HFF-Myc (cell line): Measurements from ENCODE around the gene PLXNC1.
A peak's percentile ranks its signal among the peaks of the same experiment; 100 is the strongest.

Source experiments
- DNase-seq: peaks from one replicate; pipeline ENCODE4 v3.0.0-alpha.2; 2011; ENCODE audit warnings: low read depth; ENCODE audit errors: extremely low read depth
- H3K4me3 ChIP-seq: replicated peaks from 2 replicates; pipeline ENCODE4 v1.5.1; 2011; ENCODE audit warnings: low read depth, mild to moderate bottlenecking, control low read depth, low read length
- TF ChIP-seq, protein P1 (sequence below): IDR thresholded peaks from 2 replicates; pipeline ENCODE4 v1.5.1; 2012; ENCODE audit warnings: mild to moderate bottlenecking, low read depth, low read length, control low read depth; ENCODE audit errors: missing control alignments

The PLXNC1 gene

DNA sequence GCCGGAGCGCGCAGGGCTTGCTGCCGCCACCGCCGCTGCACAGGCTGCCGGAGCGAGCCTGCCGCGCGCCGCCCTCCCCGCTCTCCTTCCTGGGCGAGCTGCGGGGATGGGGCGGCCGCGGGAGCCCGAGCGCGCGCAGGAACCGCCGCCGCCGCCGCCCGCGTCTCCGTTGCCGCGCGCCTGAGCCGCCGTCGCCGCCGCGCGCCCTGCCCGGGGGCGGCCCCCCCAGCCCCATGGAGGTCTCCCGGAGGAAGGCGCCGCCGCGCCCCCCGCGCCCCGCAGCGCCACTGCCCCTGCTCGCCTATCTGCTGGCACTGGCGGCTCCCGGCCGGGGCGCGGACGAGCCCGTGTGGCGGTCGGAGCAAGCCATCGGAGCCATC, 352 bp downstream of the PLXNC1 start:
- H3K4me3 ChIP-seq, result peak overlapping the region; percentile 38
- DNase-seq, result no peak
- TF ChIP-seq, protein P1, sequence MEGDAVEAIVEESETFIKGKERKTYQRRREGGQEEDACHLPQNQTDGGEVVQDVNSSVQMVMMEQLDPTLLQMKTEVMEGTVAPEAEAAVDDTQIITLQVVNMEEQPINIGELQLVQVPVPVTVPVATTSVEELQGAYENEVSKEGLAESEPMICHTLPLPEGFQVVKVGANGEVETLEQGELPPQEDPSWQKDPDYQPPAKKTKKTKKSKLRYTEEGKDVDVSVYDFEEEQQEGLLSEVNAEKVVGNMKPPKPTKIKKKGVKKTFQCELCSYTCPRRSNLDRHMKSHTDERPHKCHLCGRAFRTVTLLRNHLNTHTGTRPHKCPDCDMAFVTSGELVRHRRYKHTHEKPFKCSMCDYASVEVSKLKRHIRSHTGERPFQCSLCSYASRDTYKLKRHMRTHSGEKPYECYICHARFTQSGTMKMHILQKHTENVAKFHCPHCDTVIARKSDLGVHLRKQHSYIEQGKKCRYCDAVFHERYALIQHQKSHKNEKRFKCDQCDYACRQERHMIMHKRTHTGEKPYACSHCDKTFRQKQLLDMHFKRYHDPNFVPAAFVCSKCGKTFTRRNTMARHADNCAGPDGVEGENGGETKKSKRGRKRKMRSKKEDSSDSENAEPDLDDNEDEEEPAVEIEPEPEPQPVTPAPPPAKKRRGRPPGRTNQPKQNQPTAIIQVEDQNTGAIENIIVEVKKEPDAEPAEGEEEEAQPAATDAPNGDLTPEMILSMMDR, result no peak

GRCh38 chr12:94149119-94149780, 873 bp downstream of the PLXNC1 start:
- TF ChIP-seq, protein P1, result peak; percentile 21
- H3K4me3 ChIP-seq, result peak overlapping the region; percentile 36
- no peak for DNase-seq

DNA sequence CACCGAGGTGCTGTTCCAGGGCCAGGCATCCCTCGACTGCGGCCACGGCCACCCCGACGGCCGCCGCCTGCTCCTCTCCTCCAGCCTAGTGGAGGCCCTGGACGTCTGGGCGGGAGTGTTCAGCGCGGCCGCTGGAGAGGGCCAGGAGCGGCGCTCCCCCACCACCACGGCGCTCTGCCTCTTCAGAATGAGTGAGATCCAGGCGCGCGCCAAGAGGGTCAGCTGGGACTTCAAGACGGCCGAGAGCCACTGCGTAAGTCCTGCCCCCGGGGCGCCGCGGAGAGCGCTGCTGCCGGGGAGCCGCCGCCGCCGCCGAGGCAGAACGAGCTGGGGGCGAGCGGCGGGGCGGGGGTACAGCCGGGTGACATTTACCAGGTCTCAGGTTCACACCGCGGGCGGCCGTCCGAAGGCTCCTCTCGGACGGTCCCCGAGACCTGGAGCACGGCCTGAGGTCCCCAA, 1.4 kb downstream of the PLXNC1 start:
- TF ChIP-seq, protein P1, result no peak
- no peak for DNase-seq
- peak overlapping the region; percentile 36 for H3K4me3 ChIP-seq

GRCh38 chr12:94150240-94151121, 2.1 kb downstream of the PLXNC1 start:
- no peak for DNase-seq
- TF ChIP-seq, protein P1, result no peak
- peak overlapping the region; percentile 36; the same call in 1 of the 2 replicates for H3K4me3 ChIP-seq

DNA sequence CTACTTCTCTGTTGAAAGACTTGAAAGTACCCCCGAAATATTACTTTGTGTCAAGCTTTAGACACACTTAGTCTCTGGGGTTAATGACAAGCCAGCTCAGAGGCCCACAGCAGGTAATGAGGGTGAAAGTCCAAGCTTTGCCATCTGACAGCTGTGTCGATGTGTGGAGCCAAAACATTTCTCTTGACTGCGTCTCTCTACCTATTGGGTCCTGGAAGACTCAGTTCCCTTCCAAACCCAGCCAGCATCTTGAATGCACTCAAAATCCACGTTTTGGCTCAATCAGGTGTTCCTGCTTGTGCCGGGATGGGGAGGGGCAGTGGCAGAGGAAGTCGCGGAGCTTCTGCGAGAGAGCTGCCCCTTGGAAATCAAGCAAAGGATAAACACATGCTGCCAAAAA, 3.2 kb downstream of the PLXNC1 start:
- DNase-seq, result no peak
- no peak overlapping the region for H3K4me3 ChIP-seq
- TF ChIP-seq, protein P1, result no peak

DNA sequence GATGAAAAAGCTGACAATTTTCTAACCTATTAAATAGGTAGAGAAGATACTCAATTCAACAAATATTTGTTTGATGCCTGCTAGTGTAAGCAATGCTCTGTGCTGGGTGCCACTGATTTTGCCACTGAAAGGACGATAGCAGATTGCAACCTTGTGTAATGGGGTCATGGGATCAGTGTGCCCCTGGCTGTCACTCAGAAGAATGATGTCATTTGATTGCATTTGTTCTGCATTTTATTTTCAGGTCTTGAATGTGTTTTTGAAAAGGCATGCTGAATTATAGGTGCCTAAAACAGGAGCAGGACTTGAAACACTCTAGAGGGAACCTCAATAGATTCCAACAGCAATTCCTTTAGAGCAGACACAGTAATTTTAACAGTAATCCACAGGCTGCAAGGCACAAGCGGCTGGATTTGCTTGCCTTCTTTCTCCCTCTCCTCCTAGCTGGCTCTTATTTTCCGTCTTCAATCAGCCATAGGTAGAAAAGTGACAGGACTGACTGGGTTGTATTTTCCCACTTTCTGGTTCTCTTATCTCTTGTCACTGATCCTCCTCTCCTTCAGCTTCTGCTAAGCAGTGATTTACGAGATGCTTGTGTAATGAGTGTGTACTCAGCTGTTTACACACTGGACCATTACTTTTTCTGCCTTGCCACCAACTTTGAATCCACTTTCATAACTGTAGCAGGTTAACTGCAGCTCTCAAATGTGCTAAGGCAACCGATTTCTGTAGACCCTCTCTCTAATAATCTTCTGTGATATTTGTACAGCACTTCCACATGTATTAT, 4.1 kb downstream of the PLXNC1 start:
- TF ChIP-seq, protein P1, result no peak
- H3K4me3 ChIP-seq, result no peak overlapping the region
- DNase-seq, result no peak
